C4-2B (cell line): ENCODE measurements around the gene INSIG2.

Experiments
- ZFX ChIP-seq: fragments of 450-650 bp; IDR thresholded peaks from 2 replicates; pipeline ENCODE4 v1.6.1; 2017
- TF ChIP-seq, protein P1 (sequence below): fragments of 450-650 bp; conservative IDR thresholded peaks from 2 replicates; pipeline ENCODE4 v1.5.1; 2017; ENCODE audit warnings: mild to moderate bottlenecking

DNA sequence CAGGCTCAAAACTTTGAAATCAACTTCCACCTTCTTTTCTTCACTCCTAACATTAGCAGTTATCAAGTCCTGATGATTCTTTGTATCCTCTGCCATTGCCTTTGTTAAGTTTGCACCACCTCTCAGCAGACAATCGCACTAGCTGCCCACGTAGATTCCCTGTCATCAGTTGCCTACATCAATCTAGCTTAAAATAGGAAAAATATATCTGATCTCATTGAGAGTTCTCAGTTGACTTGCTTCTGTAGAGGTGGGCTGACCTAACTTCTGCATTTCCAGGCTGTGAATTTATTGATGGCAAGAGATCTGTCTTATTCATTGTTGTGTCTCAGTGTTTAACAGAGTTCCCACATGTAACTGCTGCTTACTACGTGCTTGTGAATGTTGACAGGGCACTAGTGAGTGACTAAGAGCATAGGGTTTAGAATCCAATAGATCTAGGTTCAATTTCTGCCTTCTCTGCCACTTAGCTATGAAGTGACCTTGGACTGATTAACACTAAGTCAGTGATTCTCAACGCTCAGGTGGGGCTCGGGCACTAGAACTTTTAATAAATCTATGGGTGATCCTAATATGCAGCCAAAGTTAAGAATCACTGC lies 3.7 kb upstream of the INSIG2 start:
- TF ChIP-seq, protein P1, sequence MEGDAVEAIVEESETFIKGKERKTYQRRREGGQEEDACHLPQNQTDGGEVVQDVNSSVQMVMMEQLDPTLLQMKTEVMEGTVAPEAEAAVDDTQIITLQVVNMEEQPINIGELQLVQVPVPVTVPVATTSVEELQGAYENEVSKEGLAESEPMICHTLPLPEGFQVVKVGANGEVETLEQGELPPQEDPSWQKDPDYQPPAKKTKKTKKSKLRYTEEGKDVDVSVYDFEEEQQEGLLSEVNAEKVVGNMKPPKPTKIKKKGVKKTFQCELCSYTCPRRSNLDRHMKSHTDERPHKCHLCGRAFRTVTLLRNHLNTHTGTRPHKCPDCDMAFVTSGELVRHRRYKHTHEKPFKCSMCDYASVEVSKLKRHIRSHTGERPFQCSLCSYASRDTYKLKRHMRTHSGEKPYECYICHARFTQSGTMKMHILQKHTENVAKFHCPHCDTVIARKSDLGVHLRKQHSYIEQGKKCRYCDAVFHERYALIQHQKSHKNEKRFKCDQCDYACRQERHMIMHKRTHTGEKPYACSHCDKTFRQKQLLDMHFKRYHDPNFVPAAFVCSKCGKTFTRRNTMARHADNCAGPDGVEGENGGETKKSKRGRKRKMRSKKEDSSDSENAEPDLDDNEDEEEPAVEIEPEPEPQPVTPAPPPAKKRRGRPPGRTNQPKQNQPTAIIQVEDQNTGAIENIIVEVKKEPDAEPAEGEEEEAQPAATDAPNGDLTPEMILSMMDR = no peak
- no peak for TF ChIP-seq ZFX
